Hepatic stellate cell (primary cell): Measurements from ENCODE around the gene ZNF638.

Experiments used
- DNase-seq: peaks from one replicate; pipeline ENCODE4 v3.0.0; 2011; ENCODE audit warnings: low spot score

Gene ZNF638

GRCh38 chr2:71472019-71472418 lies 140.4 kb downstream of the ZNF638 start:
- DNase-seq, result no peak

DNA sequence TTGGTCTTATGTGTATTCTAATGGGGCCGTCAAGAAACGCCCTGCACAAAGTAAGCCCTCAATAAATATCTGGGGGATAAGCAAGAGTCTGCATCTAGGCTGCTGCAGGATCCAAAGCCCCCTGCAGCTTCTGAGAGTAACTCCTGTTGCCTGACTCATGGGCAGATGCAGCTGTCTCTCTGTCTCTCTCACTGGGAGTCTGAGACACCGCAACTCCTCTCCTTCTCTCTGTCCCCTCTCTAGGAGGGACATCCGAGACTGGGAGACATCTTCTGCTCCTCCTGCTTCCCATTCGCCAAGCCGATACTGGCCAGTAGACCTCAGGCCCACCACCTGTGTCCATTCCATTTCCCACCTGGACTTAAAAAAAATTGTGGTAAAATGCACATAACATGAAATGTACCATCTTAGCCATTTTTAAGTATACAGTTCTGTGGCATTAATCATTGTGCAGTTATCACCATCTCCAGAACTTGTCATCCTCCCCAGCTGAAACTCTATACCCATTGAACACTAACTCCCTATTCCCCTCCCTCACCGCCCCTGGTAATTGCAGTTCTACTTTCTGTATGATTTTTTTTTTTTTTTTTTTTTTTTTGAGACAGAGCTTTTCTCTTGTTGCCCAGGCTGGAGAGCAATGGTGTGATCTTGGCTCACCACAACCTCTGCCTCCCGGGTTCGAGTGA lies 141.9 kb downstream of the ZNF638 start:
- no peak for DNase-seq

DNA sequence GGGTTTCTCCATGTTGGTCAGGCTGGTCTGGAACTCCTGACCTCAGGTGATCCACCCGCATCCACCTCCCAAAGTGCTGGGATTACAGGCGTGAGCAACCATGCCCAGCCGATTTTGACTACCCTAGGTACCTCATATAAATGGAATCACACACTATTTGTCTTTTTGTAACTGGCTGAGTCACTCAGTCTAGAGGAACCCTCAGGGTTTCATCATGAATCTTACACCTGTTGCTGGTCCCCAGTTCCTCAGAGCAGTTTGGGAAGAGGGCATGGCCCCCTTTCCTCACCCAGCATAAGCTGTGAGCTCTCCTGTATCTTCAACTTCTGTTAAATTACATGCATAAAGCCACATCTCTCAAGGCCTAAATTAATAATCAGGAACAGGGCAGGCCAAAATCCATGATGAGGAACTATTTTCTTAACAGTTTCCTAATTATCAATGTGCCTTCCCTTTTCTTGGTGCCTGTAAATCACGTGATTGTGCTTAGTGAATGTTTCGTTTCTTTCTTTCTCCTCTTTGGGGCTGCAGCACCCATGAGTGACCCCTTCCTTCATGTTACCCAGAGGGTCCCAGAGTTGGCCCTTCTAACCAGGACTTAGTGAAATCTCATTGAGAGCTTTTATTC lies 142.6 kb downstream of the ZNF638 start:
- no peak for DNase-seq

DNA sequence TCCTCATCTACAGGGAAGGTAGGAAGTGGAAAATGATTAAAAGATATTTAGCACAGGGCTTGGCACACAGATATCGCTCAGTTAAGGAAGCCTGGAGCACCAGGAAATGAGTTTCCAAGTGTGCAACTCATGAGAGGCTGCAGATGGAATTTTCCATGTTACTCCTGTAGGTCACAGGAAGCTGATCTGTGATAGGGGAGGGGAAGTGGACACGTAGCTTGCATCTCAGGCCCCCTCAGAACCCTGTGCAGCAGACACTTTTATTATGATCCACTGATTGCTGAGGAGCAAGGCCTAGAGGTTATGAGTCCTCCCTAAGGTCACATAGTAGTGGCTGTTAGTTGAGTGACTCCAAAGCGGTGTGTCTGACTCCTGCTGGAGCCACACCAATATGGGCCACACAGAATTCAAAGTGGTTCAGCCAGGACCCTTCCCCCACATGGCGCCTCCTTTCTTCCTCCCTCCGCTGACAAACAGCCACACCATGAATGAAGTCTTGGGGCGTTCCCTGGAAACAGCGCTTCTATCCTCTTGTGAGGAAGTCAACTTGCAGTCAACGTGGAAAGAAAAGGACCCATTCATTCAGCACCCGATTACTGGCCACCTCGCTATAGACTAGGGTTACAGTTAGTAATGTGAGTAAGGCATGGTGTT lies 143.3 kb downstream of the ZNF638 start:
- DNase-seq, result no peak

DNA sequence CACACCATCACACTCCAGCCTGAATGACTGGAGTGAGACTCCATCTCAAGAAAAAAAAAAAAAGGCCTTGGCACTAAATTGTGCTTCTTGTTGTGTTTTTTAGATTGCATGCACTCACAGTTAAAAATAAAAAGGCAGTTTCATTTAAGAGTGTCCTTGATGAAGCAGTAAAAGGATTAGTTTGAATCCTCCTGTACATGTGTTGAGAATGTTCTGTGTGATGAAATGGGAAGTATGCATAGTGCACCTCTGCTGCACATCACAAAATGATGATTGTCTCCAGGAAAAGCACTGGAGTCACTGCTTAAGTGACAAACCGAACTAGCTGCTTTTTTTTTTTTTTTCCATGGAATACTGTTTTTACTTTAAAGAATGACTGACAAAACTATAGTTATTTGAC lies 144.9 kb downstream of the ZNF638 start:
- no peak for DNase-seq

DNA sequence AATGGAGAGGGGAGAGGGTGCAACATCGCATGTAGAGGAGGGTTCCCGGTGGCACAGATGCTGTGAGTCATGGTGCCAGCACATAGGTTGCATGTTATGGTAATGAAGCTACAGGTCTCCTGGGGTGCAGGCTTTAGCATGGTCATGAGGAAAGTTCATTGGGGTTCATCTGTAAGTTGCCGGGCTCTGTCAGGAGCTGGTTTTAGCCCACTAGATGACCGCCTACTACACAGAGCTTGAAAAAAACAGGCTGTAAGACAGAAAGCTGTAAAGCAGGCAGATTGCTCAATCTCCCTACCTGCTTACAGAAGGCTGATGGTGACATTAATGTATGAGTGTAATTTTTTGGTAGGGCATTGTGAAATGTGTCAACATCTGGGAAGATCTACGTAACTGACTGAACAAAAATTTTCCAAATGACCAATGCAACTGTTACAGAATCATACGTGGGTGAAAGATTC lies 145.7 kb downstream of the ZNF638 start:
- no peak for DNase-seq

DNA sequence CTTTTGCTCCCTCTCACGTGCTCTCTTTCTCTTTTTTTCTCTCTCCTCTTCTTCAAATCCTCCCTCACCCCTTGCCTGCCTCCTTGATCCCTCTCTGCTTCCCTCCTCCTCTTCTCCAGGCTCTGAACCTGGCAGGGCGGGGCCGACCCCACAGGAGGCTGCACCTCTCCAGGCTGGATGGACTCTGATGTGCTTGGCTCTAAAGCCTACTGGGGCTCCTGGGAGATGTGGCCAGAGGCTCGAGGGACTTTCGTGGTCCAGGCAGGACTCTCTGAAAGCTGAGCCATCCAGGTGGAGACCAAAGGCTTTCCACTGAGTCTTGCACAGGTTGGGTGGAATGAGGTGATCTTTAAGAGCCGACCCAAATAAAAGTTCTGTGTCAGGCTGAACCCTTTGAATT lies 147.2 kb downstream of the ZNF638 start:
- DNase-seq, result no peak

DNA sequence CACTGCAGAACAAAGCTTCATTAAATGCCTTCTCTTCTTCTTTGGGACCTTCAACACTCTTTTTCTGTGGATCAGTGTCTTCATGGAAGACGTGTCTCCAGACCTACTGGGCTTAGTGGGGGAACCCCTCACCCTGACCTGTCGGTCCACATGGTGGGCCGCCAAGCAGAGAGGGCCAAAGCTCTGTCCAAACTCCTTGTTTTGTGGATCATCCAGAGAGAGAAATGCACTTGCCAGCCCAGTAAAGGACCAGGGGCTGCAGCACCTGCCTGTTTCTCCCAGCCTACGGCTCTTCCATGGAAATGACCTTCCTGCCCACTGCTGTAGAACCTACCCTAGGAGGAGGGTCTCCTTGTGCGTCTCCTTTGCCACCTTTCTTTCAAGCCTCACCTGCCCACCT lies 147.7 kb downstream of the ZNF638 start:
- no peak for DNase-seq

DNA sequence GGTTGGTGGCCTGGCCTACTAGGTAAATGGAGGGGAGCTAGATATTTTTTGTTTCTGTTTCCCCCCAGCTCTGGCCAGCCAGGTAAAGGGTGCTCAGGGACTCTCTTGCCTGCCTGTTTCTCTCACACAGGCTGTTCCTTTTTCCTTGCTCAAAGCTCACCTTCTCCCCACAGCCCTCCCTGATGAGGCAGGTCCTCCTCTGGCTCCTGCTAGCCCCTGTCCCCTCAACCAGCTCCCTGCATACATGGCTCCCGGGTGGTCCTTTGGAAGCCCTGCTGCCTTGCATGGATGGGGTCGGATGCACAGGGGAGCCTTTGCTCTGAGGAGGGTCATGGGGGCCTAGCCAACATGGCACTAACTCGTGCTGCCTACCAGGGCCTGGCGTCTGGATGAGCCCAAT lies 149.5 kb downstream of the ZNF638 start:
- DNase-seq, result no peak

DNA sequence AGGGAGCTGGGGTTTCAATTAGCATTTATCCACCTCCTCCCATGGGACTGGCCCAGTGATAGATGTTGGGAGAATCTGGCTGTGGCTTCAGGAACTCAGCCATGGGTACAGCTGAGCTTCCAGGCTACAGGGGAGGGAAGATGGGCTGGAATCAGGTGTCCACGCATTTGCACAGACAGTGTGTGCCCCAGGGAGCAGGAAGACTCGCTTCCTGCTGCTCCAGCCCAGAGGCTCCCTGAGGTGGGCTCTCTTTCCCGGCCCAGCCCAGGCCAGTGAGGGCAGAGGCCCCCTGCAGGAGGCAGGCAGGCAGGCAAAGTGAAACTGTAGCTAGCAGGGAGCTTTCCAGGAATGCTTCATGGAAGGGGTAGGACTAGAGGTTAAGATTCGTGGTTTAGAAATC lies 150.5 kb downstream of the ZNF638 start:
- DNase-seq, result no peak

DNA sequence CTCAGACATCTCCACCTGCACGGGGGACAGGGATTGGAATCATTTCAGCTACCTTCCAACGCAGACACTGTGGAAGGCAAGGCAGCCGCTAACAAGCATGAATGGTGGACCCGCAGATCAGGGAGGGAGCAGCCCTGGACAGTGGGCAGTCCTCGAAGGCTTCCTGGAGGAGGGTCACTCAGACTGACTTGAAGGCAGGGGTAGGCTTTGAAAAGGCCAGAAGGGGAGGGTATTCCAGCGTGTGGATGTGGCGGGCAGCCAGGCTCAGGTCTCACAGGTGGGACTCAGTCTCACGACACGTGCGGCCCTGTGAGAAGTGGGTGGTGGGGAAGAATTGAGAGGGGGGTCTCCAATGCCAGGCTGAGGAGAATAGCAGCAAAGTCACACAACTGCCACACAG lies 151.7 kb downstream of the ZNF638 start:
- no peak for DNase-seq

GRCh38 chr2:71484354-71484753 lies 152.8 kb downstream of the ZNF638 start:
- DNase-seq, result no peak
